ENCODE results near the gene PARN.

DNA sequence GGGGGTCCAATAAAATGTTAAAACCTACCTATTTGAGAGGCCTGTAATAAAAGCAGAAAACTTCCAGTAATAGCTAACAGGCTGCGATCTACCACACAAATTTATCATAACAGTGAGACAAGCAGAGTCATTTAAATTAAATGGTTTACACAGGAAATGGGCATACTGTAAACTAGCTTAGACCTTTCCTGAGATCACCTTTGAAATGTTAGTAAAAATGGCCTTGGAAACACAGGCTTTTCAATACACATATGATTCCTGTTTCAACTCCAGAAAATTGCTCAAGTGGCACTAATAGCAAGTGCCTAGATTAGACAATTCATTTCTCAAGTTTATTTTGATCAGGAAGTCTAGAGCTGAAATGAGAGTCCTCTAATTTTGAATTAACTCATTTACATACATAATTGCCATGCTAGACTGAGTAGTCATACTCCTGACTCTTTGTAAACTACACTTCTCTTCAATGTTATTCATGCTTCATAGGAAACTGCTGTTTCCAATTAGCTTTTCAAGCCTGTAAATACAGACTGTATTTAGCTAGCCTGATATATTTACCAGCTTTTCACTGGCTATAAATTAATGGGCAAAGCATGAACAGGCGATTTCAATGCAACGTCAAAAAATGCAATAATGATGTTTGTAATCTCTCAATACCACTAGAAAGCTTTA is 43.3 kb downstream of the PARN start:
- TF ChIP-seq, protein P1, sequence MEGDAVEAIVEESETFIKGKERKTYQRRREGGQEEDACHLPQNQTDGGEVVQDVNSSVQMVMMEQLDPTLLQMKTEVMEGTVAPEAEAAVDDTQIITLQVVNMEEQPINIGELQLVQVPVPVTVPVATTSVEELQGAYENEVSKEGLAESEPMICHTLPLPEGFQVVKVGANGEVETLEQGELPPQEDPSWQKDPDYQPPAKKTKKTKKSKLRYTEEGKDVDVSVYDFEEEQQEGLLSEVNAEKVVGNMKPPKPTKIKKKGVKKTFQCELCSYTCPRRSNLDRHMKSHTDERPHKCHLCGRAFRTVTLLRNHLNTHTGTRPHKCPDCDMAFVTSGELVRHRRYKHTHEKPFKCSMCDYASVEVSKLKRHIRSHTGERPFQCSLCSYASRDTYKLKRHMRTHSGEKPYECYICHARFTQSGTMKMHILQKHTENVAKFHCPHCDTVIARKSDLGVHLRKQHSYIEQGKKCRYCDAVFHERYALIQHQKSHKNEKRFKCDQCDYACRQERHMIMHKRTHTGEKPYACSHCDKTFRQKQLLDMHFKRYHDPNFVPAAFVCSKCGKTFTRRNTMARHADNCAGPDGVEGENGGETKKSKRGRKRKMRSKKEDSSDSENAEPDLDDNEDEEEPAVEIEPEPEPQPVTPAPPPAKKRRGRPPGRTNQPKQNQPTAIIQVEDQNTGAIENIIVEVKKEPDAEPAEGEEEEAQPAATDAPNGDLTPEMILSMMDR (IDR thresholded peaks at IDR 0.05) = no peak
- TF ChIP-seq POLR2A (IDR thresholded peaks at IDR 0.05) = no peak
